H9 (cell line): ENCODE measurements around the gene YJU2. TPM values are rescaled to one million over a fixed set of nuclear protein-coding genes. Genes with fewer than 3 reads are reported as not detected.

Source experiments
- DNase-seq: peaks from one replicate; pipeline ENCODE4 v3.0.0-alpha.2; 2017
- H2AFZ ChIP-seq: one replicate; pipeline ENCODE4 v1.6.1; 2013; ENCODE audit warnings: mild to moderate bottlenecking, low read length, control low read depth, moderate library complexity
- H2AK5ac ChIP-seq: 2 replicates; pipeline ENCODE4 v1.6.1; 2013; ENCODE audit warnings: low read length, control low read depth, mixed read lengths; ENCODE audit not compliant: insufficient read length
- H2BK120ac ChIP-seq: one replicate; pipeline ENCODE4 v1.6.1; 2013; ENCODE audit warnings: low read depth, mild to moderate bottlenecking, low read length, control low read depth, inconsistent platforms; ENCODE audit not compliant: poor library complexity, severe bottlenecking
- H2BK12ac ChIP-seq: 2 replicates; pipeline ENCODE4 v1.6.1; 2013; ENCODE audit warnings: low read length, control low read depth, mixed read lengths, low read depth; ENCODE audit not compliant: insufficient read length
- H2BK15ac ChIP-seq: 2 replicates; pipeline ENCODE4 v1.6.1; 2013; ENCODE audit warnings: low read depth, low read length, control low read depth
- H2BK20ac ChIP-seq: one replicate; pipeline ENCODE4 v1.6.1; 2013; ENCODE audit warnings: low read depth, mild to moderate bottlenecking, low read length, control low read depth, inconsistent platforms; ENCODE audit not compliant: poor library complexity, severe bottlenecking
- H2BK5ac ChIP-seq: 2 replicates; pipeline ENCODE4 v1.6.1; 2013; ENCODE audit warnings: low read length, control low read depth, mixed read lengths; ENCODE audit not compliant: insufficient read length
- H3K14ac ChIP-seq: 2 replicates; pipeline ENCODE4 v1.6.1; 2013; ENCODE audit warnings: low read length, control low read depth; ENCODE audit not compliant: insufficient read depth
- H3K18ac ChIP-seq: 2 replicates; pipeline ENCODE4 v1.6.1; 2013; ENCODE audit warnings: low read depth, mild to moderate bottlenecking, mixed read lengths, low read length, control low read depth; ENCODE audit not compliant: insufficient read length
- H3K23ac ChIP-seq: 2 replicates; pipeline ENCODE4 v1.6.1; 2013; ENCODE audit warnings: low read length, control low read depth, mixed read lengths, low read depth; ENCODE audit not compliant: insufficient read length
- H3K23me2 ChIP-seq: 2 replicates; pipeline ENCODE4 v1.6.1; 2013; ENCODE audit warnings: low read depth, mild to moderate bottlenecking, mixed read lengths, low read length, control low read depth; ENCODE audit not compliant: insufficient read length, poor library complexity, severe bottlenecking
- H3K27ac ChIP-seq: 2 replicates; pipeline ENCODE4 v1.5.1; 2013; ENCODE audit warnings: low read length, control low read depth, mixed read lengths, low read depth; ENCODE audit not compliant: insufficient read length
- H3K27me3 ChIP-seq: 2 replicates; pipeline ENCODE4 v1.6.1; 2013; ENCODE audit warnings: low read length, control low read depth, inconsistent platforms; ENCODE audit not compliant: insufficient read depth
- H3K4ac ChIP-seq: 2 replicates; pipeline ENCODE4 v1.6.1; 2013; ENCODE audit warnings: low read depth, mild to moderate bottlenecking, control low read depth, inconsistent platforms, low read length, moderate library complexity
- H3K4me1 ChIP-seq: 2 replicates; pipeline ENCODE4 v1.6.1; 2013; ENCODE audit warnings: low read length, control low read depth, inconsistent platforms; ENCODE audit not compliant: insufficient read depth
- H3K4me2 ChIP-seq: 2 replicates; pipeline ENCODE4 v1.6.1; 2013; ENCODE audit warnings: low read length, control low read depth, mixed read lengths; ENCODE audit not compliant: insufficient read length, insufficient read depth
- H3K56ac ChIP-seq: 2 replicates; pipeline ENCODE4 v1.6.1; 2013; ENCODE audit warnings: low read depth, mild to moderate bottlenecking, mixed read lengths, low read length, control low read depth; ENCODE audit not compliant: insufficient read length
- H3K79me1 ChIP-seq: 2 replicates; pipeline ENCODE4 v1.6.1; 2013; ENCODE audit warnings: low read depth, mild to moderate bottlenecking, moderate library complexity, low read length, control low read depth, inconsistent platforms; ENCODE audit not compliant: insufficient read depth, poor library complexity, severe bottlenecking
- H3K79me2 ChIP-seq: 2 replicates; pipeline ENCODE4 v1.6.1; 2013; ENCODE audit warnings: low read length, control low read depth, inconsistent platforms; ENCODE audit not compliant: insufficient read depth
- H3K9ac ChIP-seq: 2 replicates; pipeline ENCODE4 v1.6.1; 2013; ENCODE audit warnings: low read length, control low read depth, mixed read lengths; ENCODE audit not compliant: insufficient read length; ENCODE audit errors: extremely low read depth
- H3K9me3 ChIP-seq: one replicate; pipeline ENCODE4 v1.6.1; 2013; ENCODE audit warnings: low read depth, low read length, inconsistent platforms; ENCODE audit not compliant: control insufficient read depth
- H3T11ph ChIP-seq: one replicate; pipeline ENCODE4 v1.6.1; 2013; ENCODE audit warnings: mild to moderate bottlenecking, low read length, control low read depth, inconsistent platforms
- H4K20me1 ChIP-seq: one replicate; pipeline ENCODE4 v1.6.1; 2013; ENCODE audit not compliant: control insufficient read depth, insufficient read length, insufficient read depth
- H4K5ac ChIP-seq: 2 replicates; pipeline ENCODE4 v1.6.1; 2013; ENCODE audit warnings: low read depth, mild to moderate bottlenecking, mixed read lengths, low read length, control low read depth; ENCODE audit not compliant: insufficient read length
- H4K8ac ChIP-seq: replicated peaks from 2 replicates; pipeline ENCODE4 v1.6.1; 2013; ENCODE audit warnings: low read length, control low read depth, mixed read lengths, low read depth; ENCODE audit not compliant: insufficient read length
- H4K91ac ChIP-seq: 2 replicates; pipeline ENCODE4 v1.6.1; 2013; ENCODE audit warnings: low read depth, mild to moderate bottlenecking, moderate library complexity, mixed read lengths, low read length, control low read depth; ENCODE audit not compliant: insufficient read length
- H3K27ac Mint-ChIP-seq, 3 experiments: 2 replicates in 2 of 3; 3 replicates in 1 of 3; pipeline ENCODE4 v1.8.0; 2020 to 2021; ENCODE audit warnings: mixed read lengths in 3 of 3, mild to moderate bottlenecking in 1 of 3, moderate library complexity in 1 of 3
- H3K27me3 Mint-ChIP-seq: 2 replicates; pipeline ENCODE4 v1.8.0; 2021; ENCODE audit warnings: low read depth, mild to moderate bottlenecking, moderate library complexity, mixed read lengths
- H3K36me3 Mint-ChIP-seq, 3 experiments: 2 replicates in 2 of 3; 3 replicates in 1 of 3; pipeline ENCODE4 v1.8.0; 2020 to 2021; ENCODE audit warnings: low read depth in 3 of 3, mixed read lengths in 3 of 3; ENCODE audit not compliant: insufficient read depth in 1 of 3
- H3K4me1 Mint-ChIP-seq, 2 experiments: 2 replicates each; pipeline ENCODE4 v1.8.0; 2020; ENCODE audit warnings: mixed read lengths in 2 of 2
- H3K4me3 Mint-ChIP-seq, 2 experiments: 2 replicates in 1 of 2; 3 replicates in 1 of 2; pipeline ENCODE4 v1.8.0; 2020 to 2021; ENCODE audit warnings: mild to moderate bottlenecking in 2 of 2, mixed read lengths in 2 of 2, moderate library complexity in 1 of 2
- H3K9me3 Mint-ChIP-seq, 2 experiments: 2 replicates in 1 of 2; 3 replicates in 1 of 2; pipeline ENCODE4 v1.8.0; 2020; ENCODE audit warnings: mild to moderate bottlenecking in 2 of 2, mixed read lengths in 2 of 2, moderate library complexity in 1 of 2
- CTCF ChIP-seq: fragments of 200-600 bp; sonication (generic); conservative IDR thresholded peaks from 3 replicates; pipeline ENCODE4 v1.8.0; 2021; ENCODE audit warnings: antibody characterized with exemption, mild to moderate bottlenecking
- WGBS: extraction: QIAGEN DNeasy Blood & Tissue Kit; methylation state at CpG from one replicate; pipeline ENCODE4 v1.1.7; 2013; ENCODE audit warnings: missing lambda C conversion rate, low lambda C conversion rate, mixed read lengths; ENCODE audit not compliant: insufficient read length; ENCODE audit errors: extremely low coverage; 5-methylcytosine and 5-hydroxymethylcytosine counted together
- total RNA-seq: library from RNA; stranded (reverse); gene quantifications from 2 replicates; pipeline ENCODE4 v1.2.1, GENCODE V29; 2021

YJU2 gene
- total RNA-seq, 1 experiment from 2014 or later = 31.0 TPM

GRCh38 chr19:4224470-4224869 is 22.4 kb upstream of the YJU2 start:
- Mint-ChIP-seq H3K4me1 (0 out of 4 replicates have a peak, but pooled peaks cover 0 to 2% of the 10 kb centered on the region in 2 experiments), H3K9me3 (no peaks in the 10 kb centered on the region), H3K27ac (no peak overlapping the region), H3K36me3 (peaks cover 0 to 6% (median 0%) of the 10 kb centered on the region in 3 experiments; a peak in 3 of 7 replicates), H3K4me3 (no peak overlapping the region), H3K27me3 (peaks cover 7% of the 10 kb centered on the region)
- H3K14ac ChIP-seq = no peak overlapping the region
- no peaks in the 10 kb centered on the region for H3K4me1 ChIP-seq
- TF ChIP-seq CTCF = no peak
- no peak overlapping the region for H2BK20ac ChIP-seq
- no peak overlapping the region for H2BK5ac ChIP-seq
- no peak overlapping the region for H4K5ac ChIP-seq
- no peak overlapping the region for H3T11ph ChIP-seq
- H3K56ac ChIP-seq = no peak overlapping the region
- H3K9ac ChIP-seq = no peak overlapping the region
- no peak overlapping the region for H2BK12ac ChIP-seq
- no peaks in the 10 kb centered on the region for H3K79me2 ChIP-seq
- no peak for DNase-seq
- no peaks in the 10 kb centered on the region for H3K23me2 ChIP-seq
- no peak overlapping the region for H3K4ac ChIP-seq
- H2BK15ac ChIP-seq = no peak overlapping the region
- no peak overlapping the region for H3K18ac ChIP-seq
- H4K8ac ChIP-seq = no peak overlapping the region
- WGBS = no CpG with 5 or more reads among the region's 15 CpGs
- no peak overlapping the region for H2BK120ac ChIP-seq
- peaks cover 3% of the 10 kb centered on the region for H4K20me1 ChIP-seq
- H3K27ac ChIP-seq = no peak overlapping the region
- no peak overlapping the region for H2AFZ ChIP-seq
- H3K9me3 ChIP-seq = no peaks in the 10 kb centered on the region
- H3K27me3 ChIP-seq = no peaks in the 10 kb centered on the region
- no peak overlapping the region for H3K4me2 ChIP-seq
- no peak overlapping the region for H4K91ac ChIP-seq
- no peak overlapping the region for H3K23ac ChIP-seq
- H2AK5ac ChIP-seq = no peak overlapping the region
- no peaks in the 10 kb centered on the region for H3K79me1 ChIP-seq
